ENCODE results near the gene LRP1B.

DNA sequence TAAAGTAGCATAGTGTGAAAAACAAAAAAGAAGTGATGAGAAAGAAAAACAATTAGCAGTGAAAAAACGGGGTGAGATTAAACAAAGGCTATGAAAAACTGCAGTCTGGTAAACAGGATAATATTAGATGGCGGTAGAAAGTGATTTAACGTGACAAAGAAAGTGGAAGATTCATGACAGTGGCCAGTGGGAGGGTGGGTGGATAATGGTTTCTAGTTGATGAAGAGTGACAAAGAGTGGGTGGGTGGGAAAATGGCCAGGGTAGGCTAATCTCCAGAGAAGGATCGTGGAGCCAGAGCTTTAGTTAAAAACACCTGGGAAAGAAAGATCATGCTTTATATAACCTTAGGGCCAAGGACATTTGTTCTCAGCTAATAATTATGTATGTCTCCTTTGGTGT lies 1667.8 kb downstream of the LRP1B start:
- TF ChIP-seq, protein P1, sequence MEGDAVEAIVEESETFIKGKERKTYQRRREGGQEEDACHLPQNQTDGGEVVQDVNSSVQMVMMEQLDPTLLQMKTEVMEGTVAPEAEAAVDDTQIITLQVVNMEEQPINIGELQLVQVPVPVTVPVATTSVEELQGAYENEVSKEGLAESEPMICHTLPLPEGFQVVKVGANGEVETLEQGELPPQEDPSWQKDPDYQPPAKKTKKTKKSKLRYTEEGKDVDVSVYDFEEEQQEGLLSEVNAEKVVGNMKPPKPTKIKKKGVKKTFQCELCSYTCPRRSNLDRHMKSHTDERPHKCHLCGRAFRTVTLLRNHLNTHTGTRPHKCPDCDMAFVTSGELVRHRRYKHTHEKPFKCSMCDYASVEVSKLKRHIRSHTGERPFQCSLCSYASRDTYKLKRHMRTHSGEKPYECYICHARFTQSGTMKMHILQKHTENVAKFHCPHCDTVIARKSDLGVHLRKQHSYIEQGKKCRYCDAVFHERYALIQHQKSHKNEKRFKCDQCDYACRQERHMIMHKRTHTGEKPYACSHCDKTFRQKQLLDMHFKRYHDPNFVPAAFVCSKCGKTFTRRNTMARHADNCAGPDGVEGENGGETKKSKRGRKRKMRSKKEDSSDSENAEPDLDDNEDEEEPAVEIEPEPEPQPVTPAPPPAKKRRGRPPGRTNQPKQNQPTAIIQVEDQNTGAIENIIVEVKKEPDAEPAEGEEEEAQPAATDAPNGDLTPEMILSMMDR (IDR thresholded peaks at IDR 0.05 in 4 of 5, conservative IDR thresholded peaks at IDR 0.05 in 1 of 5): no peak
- TF ChIP-seq POLR2A (IDR thresholded peaks at IDR 0.05): no peak
